Astrocyte (in vitro differentiated cells and primary cell): ENCODE results near the gene PTPN22. TPM values are rescaled to one million over a fixed set of nuclear protein-coding genes. Genes with fewer than 3 reads are reported as not detected.

ENCODE experiments used
- DNase-seq: peaks from one replicate; pipeline ENCODE4 v3.0.0-alpha.2; 2010; ENCODE audit warnings: low read depth
- FAIRE-seq: peaks from 2 replicates; lab custom pipeline; 2011; peaks lifted over from hg19 to GRCh38; lab: Jason Lieb, UNC
- H2AFZ ChIP-seq: 2 replicates; pipeline ENCODE4 v1.6.0; 2012; ENCODE audit warnings: low read depth, low read length, inconsistent platforms
- H3K27ac ChIP-seq: 2 replicates; pipeline ENCODE4 v1.5.1; 2011; ENCODE audit warnings: low read depth, low read length, inconsistent platforms
- H3K27me3 ChIP-seq: 2 replicates; pipeline ENCODE4 v1.6.0; 2011; ENCODE audit warnings: low read length, inconsistent platforms; ENCODE audit not compliant: insufficient read depth
- H3K36me3 ChIP-seq: 2 replicates; pipeline ENCODE4 v1.5.1; 2011; ENCODE audit warnings: low read length, inconsistent platforms; ENCODE audit not compliant: insufficient read depth
- H3K4me1 ChIP-seq: 2 replicates; pipeline ENCODE4 v1.5.1; 2011; ENCODE audit warnings: low read length, inconsistent platforms; ENCODE audit not compliant: insufficient read depth
- H3K4me2 ChIP-seq: 2 replicates; pipeline ENCODE4 v1.6.0; 2012; ENCODE audit warnings: low read length, inconsistent platforms
- H3K4me3 ChIP-seq: 2 replicates; pipeline ENCODE4 v1.5.1; 2011; ENCODE audit warnings: low read depth, mild to moderate bottlenecking, low read length, inconsistent platforms; ENCODE audit not compliant: insufficient read depth
- H3K79me2 ChIP-seq: 2 replicates; pipeline ENCODE4 v1.6.0; 2012; ENCODE audit warnings: mild to moderate bottlenecking, low read length, inconsistent platforms; ENCODE audit not compliant: insufficient read depth
- H3K9ac ChIP-seq: 2 replicates; pipeline ENCODE4 v1.6.0; 2012; ENCODE audit warnings: mild to moderate bottlenecking, low read length, inconsistent platforms
- H3K9me3 ChIP-seq: 2 replicates; pipeline ENCODE4 v1.5.1; 2012; ENCODE audit warnings: low read depth, mild to moderate bottlenecking, low read length, inconsistent platforms; ENCODE audit not compliant: insufficient read depth
- H4K20me1 ChIP-seq: 2 replicates; pipeline ENCODE4 v1.6.0; 2012; ENCODE audit warnings: low read length, inconsistent platforms; ENCODE audit not compliant: insufficient read depth
- H3K27ac Mint-ChIP-seq: one replicate; pipeline ENCODE4 v1.8.0; 2021; ENCODE audit warnings: mild to moderate bottlenecking, mixed read lengths; ENCODE audit not compliant: unreplicated experiment
- H3K27me3 Mint-ChIP-seq: one replicate; pipeline ENCODE4 v1.8.0; 2021; ENCODE audit warnings: low read depth, mixed read lengths; ENCODE audit not compliant: unreplicated experiment
- H3K36me3 Mint-ChIP-seq: one replicate; pipeline ENCODE4 v1.8.0; 2021; ENCODE audit warnings: low read depth, mixed read lengths; ENCODE audit not compliant: unreplicated experiment
- H3K4me1 Mint-ChIP-seq: one replicate; pipeline ENCODE4 v1.8.0; 2021; ENCODE audit warnings: low read depth, mixed read lengths; ENCODE audit not compliant: unreplicated experiment
- H3K4me3 Mint-ChIP-seq: one replicate; pipeline ENCODE4 v1.8.0; 2021; ENCODE audit warnings: mild to moderate bottlenecking, moderate library complexity, mixed read lengths; ENCODE audit not compliant: unreplicated experiment
- H3K9me3 Mint-ChIP-seq: one replicate; pipeline ENCODE4 v1.8.0; 2021; ENCODE audit warnings: mild to moderate bottlenecking, mixed read lengths; ENCODE audit not compliant: unreplicated experiment
- EZH2 ChIP-seq: IDR thresholded peaks from 2 replicates; pipeline ENCODE4 v1.6.1; 2012; ENCODE audit warnings: mild to moderate bottlenecking, low read length, inconsistent platforms; ENCODE audit not compliant: insufficient read depth
- total RNA-seq: library from RNA; stranded (reverse); gene quantifications from 2 replicates; pipeline ENCODE4 v1.2.1, GENCODE V29; 2021
- TF ChIP-seq, protein P1 (sequence below): IDR thresholded peaks from 2 replicates; pipeline ENCODE4 v1.5.1; 2011; ENCODE audit warnings: low read depth, mild to moderate bottlenecking, inconsistent platforms, low read length, moderate library complexity; ENCODE audit not compliant: insufficient read depth

The PTPN22 gene
- total RNA-seq, 1 donor from 2014 or later, result 1.3 TPM

GRCh38 chr1:113770031-113770430 lies 101.5 kb downstream of the PTPN22 start:
- H3K4me1 ChIP-seq, result no peaks in the 10 kb centered on the region
- Mint-ChIP-seq H3K4me1 (no peaks in the 10 kb centered on the region), H3K27ac (no peak overlapping the region), H3K9me3 (no peaks in the 10 kb centered on the region), H3K4me3 (no peak overlapping the region), H3K36me3 (peaks cover 3% of the 10 kb centered on the region), H3K27me3 (no peaks in the 10 kb centered on the region)
- H3K4me2 ChIP-seq, result no peak overlapping the region
- DNase-seq, result no peak
- H3K9ac ChIP-seq, result no peak overlapping the region
- peaks cover 14% of the 10 kb centered on the region for H3K36me3 ChIP-seq
- H3K27me3 ChIP-seq, result no peaks in the 10 kb centered on the region
- H3K4me3 ChIP-seq, result no peak overlapping the region
- TF ChIP-seq, protein P1, sequence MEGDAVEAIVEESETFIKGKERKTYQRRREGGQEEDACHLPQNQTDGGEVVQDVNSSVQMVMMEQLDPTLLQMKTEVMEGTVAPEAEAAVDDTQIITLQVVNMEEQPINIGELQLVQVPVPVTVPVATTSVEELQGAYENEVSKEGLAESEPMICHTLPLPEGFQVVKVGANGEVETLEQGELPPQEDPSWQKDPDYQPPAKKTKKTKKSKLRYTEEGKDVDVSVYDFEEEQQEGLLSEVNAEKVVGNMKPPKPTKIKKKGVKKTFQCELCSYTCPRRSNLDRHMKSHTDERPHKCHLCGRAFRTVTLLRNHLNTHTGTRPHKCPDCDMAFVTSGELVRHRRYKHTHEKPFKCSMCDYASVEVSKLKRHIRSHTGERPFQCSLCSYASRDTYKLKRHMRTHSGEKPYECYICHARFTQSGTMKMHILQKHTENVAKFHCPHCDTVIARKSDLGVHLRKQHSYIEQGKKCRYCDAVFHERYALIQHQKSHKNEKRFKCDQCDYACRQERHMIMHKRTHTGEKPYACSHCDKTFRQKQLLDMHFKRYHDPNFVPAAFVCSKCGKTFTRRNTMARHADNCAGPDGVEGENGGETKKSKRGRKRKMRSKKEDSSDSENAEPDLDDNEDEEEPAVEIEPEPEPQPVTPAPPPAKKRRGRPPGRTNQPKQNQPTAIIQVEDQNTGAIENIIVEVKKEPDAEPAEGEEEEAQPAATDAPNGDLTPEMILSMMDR, result no peak
- TF ChIP-seq EZH2, result no peak
- no peak overlapping the region for H2AFZ ChIP-seq
- no peak overlapping the region for H3K27ac ChIP-seq
- no peaks in the 10 kb centered on the region for H4K20me1 ChIP-seq
- no peaks in the 10 kb centered on the region for H3K79me2 ChIP-seq
- no peaks in the 10 kb centered on the region for H3K9me3 ChIP-seq
- no peak for FAIRE-seq

- Histone ChIP-seq H3K4me1 (no peaks in the 10 kb centered on the region), H3K4me3 (no peak overlapping the region), H3K36me3 (peaks cover 14% of the 10 kb centered on the region), H3K4me2 (no peak overlapping the region), H3K9ac (no peak overlapping the region), H2AFZ (no peak overlapping the region), H3K27ac (no peak overlapping the region), H3K79me2 (no peaks in the 10 kb centered on the region), H3K27me3 (no peaks in the 10 kb centered on the region), H4K20me1 (no peaks in the 10 kb centered on the region), H3K9me3 (no peaks in the 10 kb centered on the region)
- Mint-ChIP-seq H3K9me3 (no peaks in the 10 kb centered on the region), H3K27ac (no peak overlapping the region), H3K36me3 (peaks cover 3% of the 10 kb centered on the region), H3K27me3 (no peaks in the 10 kb centered on the region), H3K4me3 (no peak overlapping the region), H3K4me1 (no peaks in the 10 kb centered on the region)
- no peak for DNase-seq
- TF ChIP-seq EZH2, result no peak
- TF ChIP-seq, protein P1, result no peak
- no peak for FAIRE-seq
Observed at GRCh38 chr1:113769601-113769970, 101.9 kb downstream of the PTPN22 start.

GRCh38 chr1:113768916-113769600 lies 102.5 kb downstream of the PTPN22 start:
- Histone ChIP-seq H3K9me3 (no peaks in the 10 kb centered on the region), H3K79me2 (no peaks in the 10 kb centered on the region), H3K4me3 (no peak overlapping the region), H3K27me3 (no peaks in the 10 kb centered on the region), H3K36me3 (peaks cover 14% of the 10 kb centered on the region), H3K9ac (no peak overlapping the region), H3K4me2 (no peak overlapping the region), H4K20me1 (no peaks in the 10 kb centered on the region), H3K4me1 (no peaks in the 10 kb centered on the region), H2AFZ (no peak overlapping the region), H3K27ac (no peak overlapping the region)
- H3K4me1 Mint-ChIP-seq, result no peaks in the 10 kb centered on the region
- peaks cover 3% of the 10 kb centered on the region for H3K36me3 Mint-ChIP-seq
- no peaks in the 10 kb centered on the region for H3K9me3 Mint-ChIP-seq
- DNase-seq (no peak), FAIRE-seq (no peak)
- TF ChIP-seq EZH2, result no peak
- TF ChIP-seq, protein P1, result no peak
- no peak overlapping the region for H3K4me3 Mint-ChIP-seq
- no peaks in the 10 kb centered on the region for H3K27me3 Mint-ChIP-seq
- H3K27ac Mint-ChIP-seq, result no peak overlapping the region
